IMR-90 (cell line): Measurements from ENCODE around the gene PHOX2A. TPM values are rescaled to one million over a fixed set of nuclear protein-coding genes. Genes with fewer than 3 reads are reported as not detected.

Source experiments
- ATAC-seq: fragments of 200-7000 bp; cut with Tn5 transposase; 2 replicates; pipeline ENCODE4 v1.9.1; 2020; ENCODE audit warnings: low read depth, mild to moderate bottlenecking, moderate library complexity
- BruUV-seq: library from RNA; stranded (reverse); fragments of 400-500 nt; replicated peaks from 2 replicates; lab custom pipeline; 2021; lab: Mats Ljungman, UMichigan
- CTCF ChIA-PET: fragments of 300-600 bp; formaldehyde crosslinking; extraction: SDS; loops from one replicate; lab custom pipeline; 2021; ENCODE audit warnings: antibody characterized with exemption; lab: Yijun Ruan, JAX
- POLR2A ChIA-PET: fragments of 300-600 bp; sonication (Branson Sonifier 250); formaldehyde crosslinking; loops from one replicate; lab custom pipeline; 2022; ENCODE audit warnings: antibody characterized with exemption; ENCODE audit not compliant: unreplicated experiment; lab: Charles Lee
- DNase-seq: peaks from one replicate; pipeline ENCODE4 v3.0.0; 2013
- H2AFZ ChIP-seq: replicated peaks from 2 replicates; pipeline ENCODE3; 2013; ENCODE audit warnings: low read length, mild to moderate bottlenecking; ENCODE audit not compliant: poor library complexity
- H2AK5ac ChIP-seq: 2 replicates; pipeline ENCODE4 v1.6.1; 2013; ENCODE audit warnings: low read depth, low read length, inconsistent platforms
- H2AK9ac ChIP-seq: replicated peaks from 2 replicates; pipeline ENCODE3; 2013; ENCODE audit warnings: mild to moderate bottlenecking, low read depth, low read length, moderate library complexity; ENCODE audit not compliant: poor library complexity
- H2BK120ac ChIP-seq: 2 replicates; pipeline ENCODE4 v1.6.1; 2013; ENCODE audit warnings: low read depth, low read length, inconsistent platforms
- H2BK15ac ChIP-seq: 3 replicates; pipeline ENCODE4 v1.6.1; 2013; ENCODE audit warnings: low read depth, low read length, inconsistent platforms
- H2BK20ac ChIP-seq: 2 replicates; pipeline ENCODE4 v1.6.1; 2013; ENCODE audit warnings: low read depth, mild to moderate bottlenecking, inconsistent platforms, low read length, moderate library complexity
- H2BK5ac ChIP-seq: 2 replicates; pipeline ENCODE4 v1.6.1; 2013; ENCODE audit warnings: mild to moderate bottlenecking, low read depth, low read length, inconsistent platforms; ENCODE audit not compliant: poor library complexity, severe bottlenecking
- H3K14ac ChIP-seq: replicated peaks from 2 replicates; pipeline ENCODE4 v1.6.1; 2013; ENCODE audit warnings: low read depth, low read length, inconsistent platforms
- H3K18ac ChIP-seq: 2 replicates; pipeline ENCODE4 v1.6.1; 2013; ENCODE audit warnings: low read depth, low read length, control low read depth
- H3K23ac ChIP-seq: 2 replicates; pipeline ENCODE4 v1.6.1; 2013; ENCODE audit warnings: low read depth, low read length, inconsistent platforms
- H3K27ac ChIP-seq: 2 replicates; pipeline ENCODE4 v1.5.1; 2013; ENCODE audit warnings: mild to moderate bottlenecking, control low read depth, low read length; ENCODE audit not compliant: insufficient read depth
- H3K27me3 ChIP-seq: 2 replicates; pipeline ENCODE4 v1.6.1; 2013; ENCODE audit warnings: low read length; ENCODE audit not compliant: control insufficient read depth, insufficient read depth
- H3K36me3 ChIP-seq: 2 replicates; pipeline ENCODE4 v1.6.1; 2013; ENCODE audit warnings: low read length, mixed read lengths; ENCODE audit not compliant: control insufficient read depth, insufficient read depth
- H3K4ac ChIP-seq: 2 replicates; pipeline ENCODE4 v1.6.1; 2013; ENCODE audit warnings: low read depth, low read length, inconsistent platforms
- H3K4me1 ChIP-seq: 2 replicates; pipeline ENCODE4 v1.6.1; 2013; ENCODE audit warnings: low read length, mixed read lengths; ENCODE audit not compliant: control insufficient read depth, insufficient read depth
- H3K4me2 ChIP-seq: 2 replicates; pipeline ENCODE4 v1.6.1; 2013; ENCODE audit warnings: low read depth, mild to moderate bottlenecking, control low read depth, low read length, moderate library complexity
- H3K4me3 ChIP-seq: 2 replicates; pipeline ENCODE4 v1.5.1; 2013; ENCODE audit warnings: low read depth, mild to moderate bottlenecking, control low read depth, low read length, moderate library complexity; ENCODE audit not compliant: insufficient read depth
- H3K56ac ChIP-seq: 2 replicates; pipeline ENCODE4 v1.6.1; 2013; ENCODE audit warnings: low read length, inconsistent platforms; ENCODE audit not compliant: insufficient read depth; ENCODE audit errors: extremely low read depth
- H3K79me1 ChIP-seq, 2 experiments: 2 replicates each; pipeline ENCODE4 v1.6.1; 2013; ENCODE audit warnings: low read length in 2 of 2, inconsistent platforms in 1 of 2, low read depth in 1 of 2
- H3K9ac ChIP-seq: 2 replicates; pipeline ENCODE4 v1.6.1; 2013; ENCODE audit warnings: low read depth, low read length, control low read depth
- H3K9me1 ChIP-seq: 2 replicates; pipeline ENCODE4 v1.6.1; 2013; ENCODE audit warnings: low read length, inconsistent platforms; ENCODE audit not compliant: insufficient read depth
- H3K9me3 ChIP-seq: 2 replicates; pipeline ENCODE4 v1.6.1; 2013; ENCODE audit warnings: low read length; ENCODE audit not compliant: control insufficient read depth, insufficient read depth
- H4K20me1 ChIP-seq: 2 replicates; pipeline ENCODE4 v1.6.1; 2013; ENCODE audit warnings: low read length, inconsistent platforms; ENCODE audit not compliant: insufficient read depth
- H4K5ac ChIP-seq: 2 replicates; pipeline ENCODE4 v1.6.1; 2013; ENCODE audit warnings: mild to moderate bottlenecking, low read depth, low read length, control low read depth
- H4K8ac ChIP-seq, 2 experiments: 2 replicates each; pipeline ENCODE4 v1.6.1; 2013; ENCODE audit warnings: low read depth in 2 of 2, low read length in 2 of 2, control low read depth in 1 of 2, inconsistent platforms in 1 of 2
- H4K91ac ChIP-seq: 2 replicates; pipeline ENCODE4 v1.6.1; 2013; ENCODE audit warnings: low read depth, low read length, inconsistent platforms; ENCODE audit not compliant: insufficient read depth
- BHLHE40 ChIP-seq: fragments of 150-350 bp; IDR thresholded peaks from 2 replicates; pipeline ENCODE4 v1.6.1; 2016; ENCODE audit warnings: mild to moderate bottlenecking, low read depth, low read length
- CHD1 ChIP-seq: IDR thresholded peaks from 2 replicates; pipeline ENCODE4 v1.6.1; 2012; ENCODE audit warnings: low read depth, low read length, improper control_type of control experiment
- CTCF ChIP-seq: conservative IDR thresholded peaks from 2 replicates; pipeline ENCODE4 v1.5.1; 2012; ENCODE audit warnings: mild to moderate bottlenecking, low read depth, low read length, improper control_type of control experiment
- ELK1 ChIP-seq: fragments of 150-350 bp; IDR thresholded peaks from 2 replicates; pipeline ENCODE4 v1.6.1; 2016; ENCODE audit warnings: low read depth, mild to moderate bottlenecking, low read length, moderate library complexity, borderline replicate concordance
- POLR2A ChIP-seq: IDR thresholded peaks from 2 replicates; pipeline ENCODE4 v1.6.1; 2012; ENCODE audit warnings: mild to moderate bottlenecking, low read depth, low read length
- SMC3 ChIP-seq: fragments of 150-350 bp; IDR thresholded peaks from 2 replicates; pipeline ENCODE4 v1.6.1; 2016; ENCODE audit warnings: low read depth, mild to moderate bottlenecking, antibody characterized with exemption, low read length, moderate library complexity
- USF2 ChIP-seq: fragments of 150-350 bp; IDR thresholded peaks from 2 replicates; pipeline ENCODE4 v1.6.1; 2017; ENCODE audit warnings: mild to moderate bottlenecking, antibody characterized with exemption, low read length, low read depth
- WGBS, 2 experiments: methylation state at CpG; one replicate each; pipeline versions ENCODE4 v1.1.5 to v1.1.7; 2013; ENCODE audit warnings: missing lambda C conversion rate in 2 of 2; ENCODE audit not compliant: insufficient read length in 1 of 2; ENCODE audit errors: extremely low coverage in 2 of 2; 5-methylcytosine and 5-hydroxymethylcytosine counted together
- dilution Hi-C: fragments of 300-500 bp; cut with HindIII; formaldehyde crosslinking; loops from one replicate; pipeline ENCODE4 v1.14.3; 2018; ENCODE audit warnings: low sequenced_read_pairs; ENCODE audit not compliant: unreplicated experiment
- in situ Hi-C: fragments of 300-500 bp; cut with MboI; formaldehyde crosslinking; loops from 3 replicates; pipeline ENCODE4 v1.14.3; 2019; ENCODE audit warnings: low sequenced_read_pairs, inconsistent platforms, mixed read lengths
- intact Hi-C: fragments of 100-400 bp; cut with micrococcal nuclease; formaldehyde crosslinking; loops from 2 replicates; pipeline ENCODE4 v1.10.0; 2022
- polyA plus RNA-seq, 3 experiments: library from polyadenylated mRNA; depleted of rRNA; stranded (reverse); fragments of >200 nt; gene quantifications; 2 replicates each; pipeline ENCODE4 v1.2.3, GENCODE V29; 2012; ENCODE audit warnings: low replicate concordance in 1 of 3
- total RNA-seq: library from RNA; depleted of rRNA; stranded (reverse); fragments of >200 nt; gene quantifications from 2 replicates; pipeline ENCODE4 v1.2.3, GENCODE V29; 2012

The PHOX2A gene
- total and polyA plus RNA-seq, 2 of the 4 experiments (the other 2 are of a cell fraction) = not detected

- DNase-seq (no peak), ATAC-seq (no peak)
- no peak overlapping the region for H2BK20ac ChIP-seq
- H3K4me3 ChIP-seq = no peak overlapping the region
- no peak overlapping the region for H4K91ac ChIP-seq
- TF ChIP-seq USF2 = no peak
- no peak for TF ChIP-seq POLR2A
- TF ChIP-seq CHD1 = no peak
- no peak for TF ChIP-seq SMC3
- TF ChIP-seq ELK1 = no peak
- no peak for TF ChIP-seq CTCF
- no peak for TF ChIP-seq BHLHE40
- no peak overlapping the region for H2AK5ac ChIP-seq
- no peak overlapping the region for H3K23ac ChIP-seq
- H3K36me3 ChIP-seq = no peaks in the 10 kb centered on the region
- H2BK15ac ChIP-seq = no peak overlapping the region
- H2AK9ac ChIP-seq = no peak overlapping the region
- no peaks in the 10 kb centered on the region for H4K20me1 ChIP-seq
- intact Hi-C loops (no loop called here), in situ Hi-C loops (no loop called here), dilution Hi-C loops (no loop called here)
- H3K9ac ChIP-seq = no peak overlapping the region
- H3K4ac ChIP-seq = no peak overlapping the region
- H3K4me2 ChIP-seq = no peak overlapping the region
- H3K9me3 ChIP-seq = no peaks in the 10 kb centered on the region
- H2AFZ ChIP-seq = no peak overlapping the region
- WGBS, 2 experiments = 67% methylated on average over 1 of the region's 2 CpGs; no CpG with 5 or more reads in 1 of the 2 experiments
- H3K14ac ChIP-seq = no peak overlapping the region
- no peaks in the 10 kb centered on the region for H3K4me1 ChIP-seq
- no peaks in the 10 kb centered on the region for H3K79me1 ChIP-seq
- H4K5ac ChIP-seq = no peak overlapping the region
- ChIA-PET CTCF (no interaction called here), POLR2A (no interaction called here)
- H2BK120ac ChIP-seq = no peak overlapping the region
- no peak overlapping the region for H3K56ac ChIP-seq
- H2BK5ac ChIP-seq = no peak overlapping the region
- no peak overlapping the region for H3K27ac ChIP-seq
- BruUV-seq = no TSS peak
- H4K8ac ChIP-seq = no peak overlapping the region
- no peaks in the 10 kb centered on the region for H3K9me1 ChIP-seq
- H3K18ac ChIP-seq = no peak overlapping the region
- peaks cover 3% of the 10 kb centered on the region; the same call in 1 of the 2 replicates for H3K27me3 ChIP-seq
Observed at GRCh38 chr11:72203163-72203562, 40.8 kb downstream of the PHOX2A start.
